Progenitor cell of endocrine pancreas (in vitro differentiated cells): ENCODE measurements around the gene PCBP4. TPM values are rescaled to one million over a fixed set of nuclear protein-coding genes. Genes with fewer than 3 reads are reported as not detected.

ENCODE experiments used
- DNase-seq: peaks from one replicate; pipeline ENCODE4 v3.0.0; 2021; ENCODE audit warnings: low spot score; ENCODE audit not compliant: unreplicated experiment
- H3K27ac Mint-ChIP-seq: 2 replicates; pipeline ENCODE4 v1.8.0; 2021; ENCODE audit warnings: mild to moderate bottlenecking, moderate library complexity, mixed read lengths
- H3K27me3 Mint-ChIP-seq: 2 replicates; pipeline ENCODE4 v1.8.0; 2021; ENCODE audit warnings: mixed read lengths
- H3K36me3 Mint-ChIP-seq: 2 replicates; pipeline ENCODE4 v1.8.0; 2022; ENCODE audit warnings: mixed read lengths; ENCODE audit not compliant: insufficient read depth
- H3K4me1 Mint-ChIP-seq: 2 replicates; pipeline ENCODE4 v1.8.0; 2021; ENCODE audit warnings: low read depth, mixed read lengths
- H3K4me3 Mint-ChIP-seq: 2 replicates; pipeline ENCODE4 v1.8.0; 2021; ENCODE audit warnings: low read depth, mild to moderate bottlenecking, moderate library complexity, mixed read lengths
- H3K9me3 Mint-ChIP-seq: 2 replicates; pipeline ENCODE4 v1.8.0; 2021; ENCODE audit warnings: low read depth, mixed read lengths
- total RNA-seq: library from RNA; stranded (reverse); gene quantifications from 2 replicates; pipeline ENCODE4 v1.2.1, GENCODE V29; 2021
- TF ChIP-seq, protein P1 (sequence below): fragments of 200-600 bp; sonication (generic); IDR thresholded peaks from one replicate; pipeline ENCODE4 v1.5.0; 2021; ENCODE audit warnings: antibody characterized with exemption, mild to moderate bottlenecking; ENCODE audit not compliant: unreplicated experiment

The PCBP4 gene
- total RNA-seq, 1 donor from 2014 or later, result 160 TPM

DNA sequence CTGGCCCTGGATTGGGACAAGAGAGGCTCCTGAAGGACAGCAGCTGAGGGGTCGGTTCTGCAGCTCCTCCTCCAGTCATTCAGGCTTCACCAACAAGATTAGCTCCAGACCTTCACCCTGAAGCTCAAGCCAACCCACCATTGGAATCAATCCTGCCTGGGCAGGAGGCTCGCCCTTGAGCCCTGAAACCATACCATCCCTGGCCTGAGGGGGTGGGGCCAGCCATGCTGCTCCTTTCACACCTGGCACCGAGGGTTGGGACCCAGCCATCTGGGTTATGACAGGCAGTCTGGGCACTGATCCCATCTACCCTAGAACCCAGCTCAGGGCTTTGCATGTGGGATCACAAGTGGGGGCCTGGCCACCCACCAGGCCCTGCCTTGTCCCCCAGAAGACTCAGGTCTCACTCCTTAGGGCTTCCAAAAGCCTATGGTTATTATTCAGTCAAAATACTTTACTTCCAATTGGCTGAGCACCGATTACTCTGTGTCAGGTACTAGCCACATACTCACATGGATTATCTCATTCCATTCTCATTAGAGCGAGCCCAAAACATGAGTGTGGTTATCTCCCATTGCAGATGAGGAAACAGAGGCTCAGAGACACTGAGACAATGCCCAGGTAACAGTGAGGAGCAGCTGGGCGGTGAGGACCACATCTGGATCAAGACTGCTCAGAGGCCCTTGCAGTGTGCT, 3.5 kb upstream of the PCBP4 start:
- DNase-seq, result no peak
- Mint-ChIP-seq H3K4me3 (no peak overlapping the region), H3K27me3 (no peaks in the 10 kb centered on the region), H3K9me3 (no peaks in the 10 kb centered on the region), H3K27ac (no peak overlapping the region), H3K4me1 (peaks cover 26% of the 10 kb centered on the region), H3K36me3 (no peaks in the 10 kb centered on the region)
- TF ChIP-seq, protein P1, sequence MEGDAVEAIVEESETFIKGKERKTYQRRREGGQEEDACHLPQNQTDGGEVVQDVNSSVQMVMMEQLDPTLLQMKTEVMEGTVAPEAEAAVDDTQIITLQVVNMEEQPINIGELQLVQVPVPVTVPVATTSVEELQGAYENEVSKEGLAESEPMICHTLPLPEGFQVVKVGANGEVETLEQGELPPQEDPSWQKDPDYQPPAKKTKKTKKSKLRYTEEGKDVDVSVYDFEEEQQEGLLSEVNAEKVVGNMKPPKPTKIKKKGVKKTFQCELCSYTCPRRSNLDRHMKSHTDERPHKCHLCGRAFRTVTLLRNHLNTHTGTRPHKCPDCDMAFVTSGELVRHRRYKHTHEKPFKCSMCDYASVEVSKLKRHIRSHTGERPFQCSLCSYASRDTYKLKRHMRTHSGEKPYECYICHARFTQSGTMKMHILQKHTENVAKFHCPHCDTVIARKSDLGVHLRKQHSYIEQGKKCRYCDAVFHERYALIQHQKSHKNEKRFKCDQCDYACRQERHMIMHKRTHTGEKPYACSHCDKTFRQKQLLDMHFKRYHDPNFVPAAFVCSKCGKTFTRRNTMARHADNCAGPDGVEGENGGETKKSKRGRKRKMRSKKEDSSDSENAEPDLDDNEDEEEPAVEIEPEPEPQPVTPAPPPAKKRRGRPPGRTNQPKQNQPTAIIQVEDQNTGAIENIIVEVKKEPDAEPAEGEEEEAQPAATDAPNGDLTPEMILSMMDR, result no peak

DNA sequence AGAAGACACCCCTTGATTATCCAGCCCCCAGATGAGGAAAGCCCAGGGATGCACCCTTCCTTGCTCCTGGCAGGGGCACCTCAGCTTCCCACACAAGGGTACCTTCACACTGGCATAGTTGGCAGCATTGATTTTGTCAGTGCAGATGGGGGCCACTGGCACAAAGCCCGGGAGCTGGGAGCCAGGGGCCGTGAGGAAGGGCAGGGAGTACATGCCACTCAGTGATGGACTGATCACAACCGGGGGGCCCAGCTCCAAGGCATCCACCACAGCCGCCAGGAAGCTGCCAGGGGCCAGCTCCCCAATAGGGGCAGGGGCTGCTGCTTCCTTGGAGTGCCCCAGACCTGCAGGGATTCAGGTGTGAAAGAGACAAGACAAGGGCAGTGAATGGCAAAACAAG, 2.6 kb upstream of the PCBP4 start:
- peaks cover 29% of the 10 kb centered on the region for H3K4me1 Mint-ChIP-seq
- no peak overlapping the region for H3K4me3 Mint-ChIP-seq
- TF ChIP-seq, protein P1, result no peak
- no peaks in the 10 kb centered on the region for H3K27me3 Mint-ChIP-seq
- peaks cover 3% of the 10 kb centered on the region for H3K36me3 Mint-ChIP-seq
- no peak overlapping the region for H3K27ac Mint-ChIP-seq
- DNase-seq, result no peak
- H3K9me3 Mint-ChIP-seq, result no peaks in the 10 kb centered on the region

DNA sequence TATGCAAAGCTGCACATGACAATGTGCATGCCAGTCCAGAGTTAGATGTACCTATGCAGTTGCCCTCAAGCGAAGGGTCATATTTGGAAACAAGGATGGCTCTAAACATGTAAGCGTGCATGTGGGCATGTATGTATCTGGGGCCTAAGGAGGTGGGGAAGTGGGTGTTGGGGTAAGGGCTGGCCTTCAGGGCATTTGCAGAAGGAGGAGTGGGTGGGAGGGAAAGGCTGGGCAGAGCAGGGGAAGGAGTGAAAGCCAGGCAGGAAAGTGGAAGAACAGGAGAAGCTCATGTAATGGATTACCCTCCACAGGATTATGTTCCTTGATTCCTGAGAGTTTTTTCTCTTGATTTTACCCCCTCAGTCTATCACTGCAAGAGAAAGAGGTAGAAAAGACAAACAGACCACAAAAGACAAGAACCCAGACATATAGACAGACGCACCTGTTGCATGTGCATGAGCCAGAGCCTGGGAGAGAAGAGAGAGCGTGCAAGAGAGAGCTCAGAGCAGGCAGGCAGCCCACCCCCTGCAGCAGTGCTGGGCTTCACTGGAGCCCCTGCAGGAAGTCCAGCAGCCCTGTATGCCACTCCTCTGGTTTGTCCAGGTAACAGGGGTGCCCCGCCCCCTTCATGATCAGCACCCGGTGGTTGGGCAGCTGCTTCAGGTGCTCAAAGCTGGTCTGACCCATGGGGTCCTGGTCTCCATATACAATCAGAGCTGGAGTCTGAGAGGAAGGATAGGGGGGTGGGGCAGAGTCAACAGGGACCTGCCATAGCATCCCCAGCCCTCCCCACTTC, 1.8 kb upstream of the PCBP4 start:
- no peak for DNase-seq
- Mint-ChIP-seq H3K27ac (peak overlapping the region; percentile 89), H3K36me3 (peaks cover 3% of the 10 kb centered on the region), H3K4me3 (peak overlapping the region; percentile 89), H3K27me3 (no peaks in the 10 kb centered on the region), H3K9me3 (no peaks in the 10 kb centered on the region), H3K4me1 (peaks cover 33% of the 10 kb centered on the region)
- TF ChIP-seq, protein P1, result no peak

DNA sequence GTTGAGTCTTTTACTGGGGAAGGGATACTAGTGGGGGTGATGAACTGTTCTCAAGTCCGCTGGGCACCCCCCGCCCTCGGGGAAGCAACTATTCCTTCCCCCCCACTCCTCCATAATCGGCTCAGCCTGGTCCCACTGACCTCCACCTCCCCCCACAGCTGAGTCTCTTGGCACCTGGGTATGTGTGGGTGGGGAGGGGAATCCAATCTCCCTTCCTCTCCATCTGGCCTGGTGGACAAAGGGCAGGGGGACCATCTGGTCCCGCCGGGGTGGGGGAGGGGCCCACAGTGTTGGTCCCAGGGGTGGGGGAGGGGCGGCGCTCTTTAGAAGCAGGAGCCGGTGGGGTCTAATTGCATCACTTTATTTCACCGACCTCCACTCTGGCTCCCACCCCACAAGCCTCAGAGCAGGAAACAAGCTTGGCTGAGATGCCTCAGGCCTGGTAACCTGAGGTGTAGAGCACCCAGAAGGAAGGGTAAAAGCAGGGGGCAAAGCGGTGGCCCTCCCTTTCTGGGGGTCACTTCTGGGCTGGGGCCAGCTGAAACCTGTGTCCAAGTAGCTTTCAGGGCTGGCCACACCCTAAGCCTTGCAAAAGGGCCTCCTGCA, 1.0 kb upstream of the PCBP4 start:
- Mint-ChIP-seq H3K9me3 (no peaks in the 10 kb centered on the region), H3K27ac (peak overlapping the region; percentile 89), H3K36me3 (peaks cover 3% of the 10 kb centered on the region), H3K4me3 (peak overlapping the region; percentile 89), H3K27me3 (no peaks in the 10 kb centered on the region), H3K4me1 (peaks cover 31% of the 10 kb centered on the region)
- TF ChIP-seq, protein P1, result no peak
- peak; percentile 50 for DNase-seq

DNA sequence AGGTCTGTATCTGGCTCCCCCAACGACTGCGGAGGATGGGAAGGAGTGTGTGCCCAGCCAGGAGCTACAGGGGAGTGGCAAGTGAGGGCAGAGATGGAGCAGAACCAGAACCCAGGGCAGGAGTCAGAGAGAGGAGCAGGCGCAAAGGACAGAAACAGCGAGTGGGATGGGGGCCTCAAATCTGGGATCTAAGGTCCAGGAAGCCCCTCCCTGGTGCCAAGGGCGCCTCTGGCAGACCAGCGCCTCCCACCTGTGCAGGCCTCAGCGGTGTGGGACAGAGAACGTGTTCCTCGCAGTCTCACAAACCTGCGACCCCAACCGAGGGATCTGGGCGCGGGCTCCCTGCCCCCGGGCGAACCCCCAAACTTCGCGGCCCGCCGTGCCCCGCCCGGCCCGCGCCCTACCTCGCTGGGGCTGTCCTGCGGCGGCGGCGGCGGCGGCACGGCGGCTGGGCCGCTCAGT, 301 bp downstream of the PCBP4 start:
- no peak for DNase-seq

More for the DNA sequence above, 301 bp downstream of the PCBP4 start:
- TF ChIP-seq, protein P1, result no peak
- peak overlapping the region; percentile 95 for H3K27ac Mint-ChIP-seq
- peaks cover 31% of the 10 kb centered on the region for H3K4me1 Mint-ChIP-seq
- peaks cover 3% of the 10 kb centered on the region for H3K36me3 Mint-ChIP-seq
- H3K4me3 Mint-ChIP-seq, result peak overlapping the region; percentile 85
- H3K9me3 Mint-ChIP-seq, result no peaks in the 10 kb centered on the region
- H3K27me3 Mint-ChIP-seq, result no peaks in the 10 kb centered on the region
